ENCODE measurements around the gene SERBP1.
"Not testable (repeated sequence)": the region's sequence is repeated elsewhere in the genome, so short reads cannot be mapped to it uniquely, and the experiment has no call there.

SERBP1 gene

DNA sequence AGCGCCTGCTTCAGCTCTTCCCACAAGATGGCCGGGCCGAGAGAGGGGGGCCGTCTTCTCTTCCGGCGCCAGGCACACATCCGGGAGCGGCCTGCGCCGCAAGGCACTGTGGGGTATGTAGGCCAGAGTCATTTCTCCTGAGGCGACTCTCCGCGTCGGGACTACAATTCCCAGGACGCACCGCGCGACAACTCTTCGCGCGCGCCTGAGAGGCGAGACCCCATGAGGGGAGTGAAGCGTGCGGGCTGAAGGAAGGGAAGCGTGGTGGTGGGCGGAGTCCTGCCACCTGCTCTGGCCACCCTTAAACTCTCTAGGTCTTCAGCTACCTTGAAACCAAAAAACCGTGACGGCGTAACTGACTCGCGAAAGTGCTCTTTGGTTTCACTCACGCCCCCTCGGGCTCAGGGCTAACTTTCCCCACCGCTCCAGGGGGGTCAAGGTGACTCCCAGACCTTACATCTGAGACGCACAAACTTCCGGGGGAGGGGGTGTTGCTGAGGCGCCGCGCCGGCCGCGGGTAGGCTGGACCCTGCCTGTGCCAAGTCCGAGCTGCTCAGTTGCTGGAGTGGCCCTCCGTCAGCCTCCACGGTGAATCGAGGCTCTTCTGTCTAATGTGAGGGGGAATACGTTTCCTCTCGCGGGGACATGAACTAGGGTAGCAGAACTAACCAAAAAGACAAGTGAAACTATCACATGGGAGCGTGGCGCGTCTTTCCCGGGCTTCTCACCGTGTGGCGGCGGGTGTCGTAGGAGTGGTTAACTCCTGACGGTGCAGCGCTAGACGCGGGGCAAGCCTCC lies at the start of gene SERBP1:
TSS of gene SERBP1 (minus strand) at position 45 of the 798 bp plus-strand sequence. CDS start 102 bp downstream, outside the sequence.
- DNase-seq (ENCODE audit: low spot score), result peak; percentile 96

DNA sequence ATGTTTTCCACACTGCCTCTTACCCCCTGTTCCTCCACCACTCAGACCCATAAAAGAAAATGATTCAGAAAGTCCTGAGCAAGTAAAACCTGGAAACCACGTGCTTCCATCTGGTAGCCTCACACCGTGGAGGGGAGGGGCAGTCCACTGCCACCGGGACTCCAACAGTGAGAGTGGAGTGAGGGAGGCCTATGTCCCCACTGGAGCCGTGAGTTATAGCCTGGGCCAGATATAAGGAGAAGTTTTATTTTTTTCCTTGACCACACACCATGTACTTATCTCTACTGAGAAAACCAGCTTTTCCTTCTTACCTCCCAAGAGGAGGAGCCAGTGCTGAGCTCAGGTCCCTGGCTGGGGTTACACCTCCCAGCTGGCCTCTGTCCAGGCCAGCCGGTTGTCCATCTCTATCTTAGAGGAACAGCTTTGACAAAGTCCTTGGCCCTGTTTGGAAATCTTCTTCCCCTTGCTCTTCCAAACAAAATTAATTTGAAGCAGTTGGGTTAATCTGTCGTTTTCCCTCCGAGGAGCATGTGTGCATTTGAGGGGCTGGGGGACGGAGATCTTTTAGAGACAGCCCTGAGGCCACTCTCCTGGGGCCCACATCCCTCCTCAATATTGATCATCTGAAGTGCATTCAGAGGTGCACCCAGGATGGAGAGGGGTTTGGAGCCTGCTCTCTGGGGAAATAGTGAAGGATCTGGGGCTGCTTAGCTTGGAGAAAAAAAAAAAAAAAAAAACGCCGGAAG lies 49.1 kb upstream of the SERBP1 start:
- DNase-seq (ENCODE audit: low spot score), result no peak

DNA sequence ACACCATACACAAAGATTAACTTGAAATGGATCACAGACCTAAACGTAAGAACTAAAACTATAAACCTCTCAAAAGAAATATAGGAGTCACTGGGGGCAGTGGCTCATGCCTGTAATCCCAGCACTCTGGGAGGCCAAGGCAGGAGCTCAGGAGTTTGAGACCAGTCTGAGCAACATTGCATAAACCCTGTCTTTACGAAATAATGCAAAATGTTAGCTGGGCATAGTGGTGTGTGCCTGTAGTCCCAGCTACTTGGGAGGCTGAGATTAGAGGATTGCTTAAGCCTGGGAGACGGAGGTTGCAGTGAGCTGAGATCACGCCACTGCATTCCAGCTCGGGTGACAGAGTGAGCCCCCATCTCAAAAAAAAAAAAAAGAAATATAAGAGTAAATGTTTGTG lies 46.7 kb upstream of the SERBP1 start:
- DNase-seq (ENCODE audit: low spot score), result no peak

GRCh38 chr1:67476006-67476482 lies 45.8 kb upstream of the SERBP1 start:
- DNase-seq (ENCODE audit: low spot score), result no peak

DNA sequence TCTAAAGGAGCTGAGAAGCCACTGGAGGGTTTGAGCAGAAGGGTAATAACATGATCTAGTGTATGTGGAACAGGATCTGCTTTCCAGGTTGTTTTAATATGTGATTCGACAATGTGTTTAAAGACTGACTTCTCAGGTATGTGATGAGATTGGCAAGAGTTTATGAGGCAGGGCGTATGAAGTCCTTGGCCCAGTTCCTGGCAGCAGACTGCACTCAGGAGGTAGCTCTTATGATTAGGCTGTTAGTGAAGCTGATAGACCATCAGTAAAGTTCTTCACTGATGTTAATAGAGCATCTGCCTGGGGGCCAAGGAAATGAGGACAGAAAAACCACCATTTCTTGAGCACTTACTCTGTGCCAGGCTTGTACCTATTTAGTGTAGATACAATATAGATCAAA lies 41.9 kb upstream of the SERBP1 start:
- no peak for DNase-seq (ENCODE audit: low spot score)

DNA sequence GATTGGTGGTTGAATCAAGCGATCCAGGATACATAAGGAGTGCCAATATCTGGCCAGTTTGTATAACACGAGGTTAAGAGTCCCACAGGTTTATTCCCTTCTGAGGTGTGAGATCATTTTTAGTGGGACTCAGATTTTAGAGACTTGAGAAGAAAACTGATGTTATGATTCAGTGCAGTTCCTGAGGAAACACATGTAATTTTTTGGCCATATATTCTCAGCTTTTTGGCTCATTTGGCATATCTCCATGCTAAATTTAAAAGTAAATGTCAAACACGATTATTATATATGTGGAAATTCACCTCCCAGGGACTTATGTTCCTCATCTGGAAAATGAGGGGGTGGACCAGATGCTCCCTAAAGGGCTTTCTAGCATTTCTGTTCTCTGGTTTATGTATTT lies 39.2 kb upstream of the SERBP1 start:
- DNase-seq (ENCODE audit: low spot score), result no peak

DNA sequence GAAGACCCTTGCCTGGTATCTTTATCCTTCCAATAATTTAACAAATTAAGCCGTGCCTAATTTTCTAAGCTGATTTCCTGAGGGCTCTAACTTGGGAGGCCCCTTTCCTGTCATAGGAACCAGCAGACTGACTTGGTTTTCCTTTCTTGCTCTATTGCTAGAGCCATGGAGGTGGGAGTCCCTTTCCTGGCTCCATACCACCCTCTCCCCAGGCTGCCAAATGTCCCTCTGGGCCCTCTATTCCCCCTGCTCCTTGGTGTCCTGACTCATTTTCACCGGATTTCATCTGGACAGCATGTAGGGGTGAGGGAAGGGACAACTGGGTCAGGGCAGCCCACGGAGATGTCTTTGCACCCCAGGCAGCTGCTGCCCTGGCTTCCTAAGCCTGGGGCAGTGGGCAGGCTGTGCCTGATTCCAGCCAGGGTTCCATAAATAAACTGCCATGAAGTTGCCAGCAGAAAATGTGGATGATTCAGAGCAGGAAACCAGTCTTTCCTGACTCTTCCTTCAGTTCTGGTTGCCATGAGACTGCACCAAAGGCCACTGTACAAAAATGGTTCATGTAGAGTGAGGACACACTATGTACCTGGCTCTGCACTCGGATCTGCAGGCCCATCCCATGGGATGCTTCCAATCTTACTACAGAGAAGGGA lies 38.0 kb upstream of the SERBP1 start:
- no peak for DNase-seq (ENCODE audit: low spot score)

GRCh38 chr1:67465375-67465774 lies 35.2 kb upstream of the SERBP1 start:
- no peak for DNase-seq (ENCODE audit: low spot score)

DNA sequence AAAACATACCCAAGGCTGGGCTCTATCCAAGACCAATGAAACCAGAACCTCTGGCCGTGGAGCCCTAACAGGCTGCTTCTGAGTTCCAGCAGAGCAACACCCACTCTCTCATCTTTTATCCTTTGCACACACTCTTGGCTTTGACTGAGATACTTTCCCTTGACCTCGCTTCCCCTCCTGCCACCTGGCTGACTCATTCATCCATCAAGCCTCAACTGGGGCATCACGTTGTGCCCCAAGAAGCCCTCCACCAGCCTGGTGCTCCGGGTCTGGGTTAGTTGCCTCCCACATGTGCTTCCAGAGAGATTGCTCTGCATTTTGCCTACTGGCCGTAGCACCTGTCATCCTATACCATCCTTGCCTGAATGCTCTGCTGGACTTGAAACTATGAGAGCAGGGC lies 34.5 kb upstream of the SERBP1 start:
- DNase-seq (ENCODE audit: low spot score), result no peak

DNA sequence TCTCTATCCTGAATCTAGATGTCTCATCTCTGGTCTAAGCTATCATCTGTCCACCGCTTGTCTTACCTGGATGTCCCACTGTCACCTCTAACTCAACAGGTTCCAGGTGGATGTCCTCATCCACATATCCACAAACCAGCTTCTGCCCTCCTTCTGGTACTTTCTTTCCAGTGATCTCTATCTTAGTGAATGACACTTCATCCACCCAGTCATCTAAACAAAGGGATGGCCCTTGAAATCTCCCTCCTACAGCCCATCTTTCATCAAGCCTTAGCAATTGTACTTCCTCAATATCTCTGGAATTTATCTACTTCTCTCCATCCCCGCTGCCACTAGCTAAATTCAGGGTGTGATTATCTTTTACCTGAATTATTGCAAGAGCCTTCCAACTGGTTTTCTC lies 33.9 kb upstream of the SERBP1 start:
- DNase-seq (ENCODE audit: low spot score), result no peak

DNA sequence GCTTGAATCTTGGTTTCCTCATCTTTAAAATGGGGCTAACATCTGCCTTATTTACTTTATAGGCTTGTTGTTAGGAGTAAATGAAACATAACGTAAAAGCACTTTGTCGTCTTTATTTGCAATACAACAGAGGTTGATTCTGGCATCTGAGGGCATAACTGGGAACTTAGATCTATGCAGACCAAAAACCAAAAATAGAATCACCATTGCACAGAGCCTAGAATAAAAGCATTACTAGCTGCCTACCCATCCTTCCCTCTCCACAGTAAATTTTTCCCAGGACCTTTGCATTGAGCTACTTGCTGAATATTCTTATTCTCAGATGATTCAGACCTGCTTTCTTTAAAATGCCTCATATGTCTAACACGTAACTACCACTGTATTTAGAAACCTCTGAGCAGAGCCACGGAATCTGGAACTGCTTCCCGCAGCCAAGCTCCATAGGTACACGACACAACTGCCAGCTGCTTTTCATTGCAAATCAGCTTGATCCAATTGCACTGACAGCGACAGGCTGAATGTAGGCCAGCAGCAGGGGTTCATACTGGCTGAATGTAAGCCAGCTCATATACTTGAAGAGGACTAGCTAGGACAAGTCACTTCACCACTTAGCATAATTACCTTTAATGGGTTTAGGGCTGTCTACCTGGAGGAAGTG lies 33.2 kb upstream of the SERBP1 start:
- no peak for DNase-seq (ENCODE audit: low spot score)

- DNase-seq (ENCODE audit: low spot score), result no peak
Measured at GRCh38 chr1:67460676-67461500, 30.7 kb upstream of the SERBP1 start.

DNA sequence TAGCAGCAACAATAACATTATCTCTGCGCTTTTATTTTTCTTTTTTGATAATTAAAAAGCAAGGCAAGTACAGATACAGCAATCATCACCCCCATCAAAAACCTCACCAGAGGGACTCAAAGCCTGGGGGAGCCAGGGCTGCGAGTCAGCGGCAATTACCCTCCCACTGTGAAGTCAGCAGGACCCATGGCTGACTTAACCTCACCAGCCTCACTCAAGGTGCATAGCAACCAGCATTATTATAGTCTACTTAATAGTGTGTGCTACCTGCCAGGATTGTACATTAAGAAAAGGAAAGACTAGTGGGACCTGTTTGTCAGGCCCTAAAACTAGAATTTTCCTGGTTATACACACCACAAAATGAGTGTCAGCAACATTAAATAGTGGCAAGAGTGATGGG lies 28.9 kb upstream of the SERBP1 start:
- no peak for DNase-seq (ENCODE audit: low spot score)

GRCh38 chr1:67458663-67459062 lies 28.5 kb upstream of the SERBP1 start:
- no peak for DNase-seq (ENCODE audit: low spot score)

GRCh38 chr1:67457247-67457646 lies 27.0 kb upstream of the SERBP1 start:
- DNase-seq (ENCODE audit: low spot score), result no peak

DNA sequence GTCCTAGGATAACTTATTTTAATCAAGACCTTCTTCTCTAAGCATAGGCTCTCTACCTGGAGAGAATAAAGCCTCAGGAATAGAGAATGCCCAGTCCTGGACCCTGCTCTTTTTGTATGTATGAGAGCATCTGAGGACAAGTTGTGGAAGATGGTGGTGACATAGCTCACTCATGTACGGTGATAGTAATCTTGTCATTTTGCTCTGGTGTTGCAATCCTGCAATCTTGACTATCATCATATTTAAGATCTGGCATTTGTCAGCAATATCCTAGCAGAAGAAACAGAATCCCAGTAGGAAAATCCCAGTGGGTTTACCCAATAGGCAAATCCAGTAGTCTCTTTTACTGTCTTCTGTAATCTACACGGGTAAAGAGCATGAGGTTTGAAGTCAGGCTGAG lies 21.6 kb upstream of the SERBP1 start:
- DNase-seq (ENCODE audit: low spot score), result no peak

DNA sequence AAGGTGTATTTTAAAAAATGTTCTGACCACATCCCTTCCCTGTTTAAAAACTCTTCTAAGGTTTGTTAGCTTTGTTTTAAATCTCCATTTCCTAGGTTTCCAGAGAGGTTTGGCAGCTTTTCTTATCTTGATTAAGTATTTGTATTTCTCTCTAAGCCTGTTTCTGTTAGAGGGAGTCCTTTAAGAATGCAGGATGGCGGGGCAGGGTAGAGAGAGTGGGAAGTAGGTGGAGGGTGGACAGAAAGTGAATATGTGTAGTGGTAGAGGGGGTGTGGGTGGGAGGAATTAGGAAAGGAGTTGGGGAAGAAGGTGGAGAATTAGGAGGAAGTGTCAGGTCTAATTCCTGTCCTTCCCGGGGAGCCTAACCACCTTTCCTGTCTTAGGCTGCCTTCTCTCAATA lies 21.2 kb upstream of the SERBP1 start:
- no peak for DNase-seq (ENCODE audit: low spot score)

GRCh38 chr1:67446893-67447292 lies 16.7 kb upstream of the SERBP1 start:
- no peak for DNase-seq (ENCODE audit: low spot score)

DNA sequence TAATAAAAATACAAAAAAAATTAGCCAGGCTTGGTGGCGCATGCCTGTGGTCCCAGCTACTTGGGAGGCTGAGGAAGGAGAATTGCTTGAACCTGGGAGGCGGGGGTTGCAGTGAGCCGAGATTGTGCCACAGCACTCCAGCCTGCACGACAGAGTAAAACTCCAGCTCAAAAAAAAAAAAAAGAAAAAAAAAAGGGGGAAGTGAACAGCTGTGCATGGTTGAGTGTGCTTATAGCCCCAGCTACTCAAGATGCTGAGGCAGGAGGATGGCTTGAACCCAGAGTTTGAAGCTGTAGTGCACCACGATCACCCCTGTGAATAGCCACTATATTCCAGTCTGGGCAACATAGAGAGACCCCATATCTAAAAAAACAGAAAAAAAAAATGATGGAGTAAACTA lies 15.8 kb upstream of the SERBP1 start:
- DNase-seq (ENCODE audit: low spot score), result not testable (repeated sequence)

- no peak for DNase-seq (ENCODE audit: low spot score)
Measured at GRCh38 chr1:67441739-67442281, 11.6 kb upstream of the SERBP1 start.

DNA sequence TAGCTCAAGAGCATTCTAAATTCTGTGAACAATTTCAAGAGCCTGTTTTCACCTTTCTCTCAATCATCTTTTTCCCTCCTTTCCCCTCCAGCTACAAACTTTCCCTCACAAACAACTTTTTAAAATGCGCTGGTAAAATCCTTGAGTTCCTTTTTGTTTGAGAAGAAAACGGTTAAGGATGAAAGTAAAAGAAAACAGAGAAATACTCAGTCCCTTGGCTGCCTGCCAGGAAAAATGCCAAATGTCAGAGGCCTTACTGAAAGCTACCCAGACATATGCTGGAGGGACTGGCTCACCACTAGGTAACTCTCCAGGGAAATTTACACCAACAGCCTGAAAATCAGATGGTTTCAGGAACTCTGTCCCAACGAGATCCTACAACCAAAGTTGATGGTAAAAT lies 11.0 kb upstream of the SERBP1 start:
- DNase-seq (ENCODE audit: low spot score), result peak; percentile 42
